Brain pericyte (primary cell): ENCODE data around the gene P4HA1.
"Not testable (repeated sequence)": the region's sequence is repeated elsewhere in the genome, so short reads cannot be mapped to it uniquely, and the experiment has no call there.

Experiments used
- DNase-seq: peaks from one replicate; pipeline ENCODE4 v3.0.0-alpha.2; 2012; ENCODE audit warnings: low read depth, low spot score

Gene P4HA1

GRCh38 chr10:73043766-73044377, 52.8 kb downstream of the P4HA1 start:
- DNase-seq, result no peak

DNA sequence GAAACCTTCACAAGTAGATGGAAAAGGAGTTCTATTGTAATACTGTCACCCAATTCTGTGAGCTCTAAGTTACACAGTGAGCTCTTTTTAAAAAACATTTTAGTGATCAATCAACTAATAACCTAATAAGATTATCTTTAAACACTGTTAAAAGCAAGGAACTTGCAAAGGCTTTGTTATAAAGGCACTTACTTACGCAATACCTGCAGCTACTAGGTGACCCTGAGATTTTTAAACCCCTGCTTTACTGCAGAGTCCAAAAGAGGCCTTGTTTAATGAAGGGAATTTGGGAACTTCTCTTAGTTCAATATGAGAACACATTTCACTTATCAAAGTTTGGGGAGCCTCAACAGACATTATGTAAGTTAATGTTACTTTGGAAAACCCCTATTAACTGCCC, 53.3 kb downstream of the P4HA1 start:
- no peak for DNase-seq

GRCh38 chr10:73042130-73042529, 54.5 kb downstream of the P4HA1 start:
- DNase-seq, result no peak

DNA sequence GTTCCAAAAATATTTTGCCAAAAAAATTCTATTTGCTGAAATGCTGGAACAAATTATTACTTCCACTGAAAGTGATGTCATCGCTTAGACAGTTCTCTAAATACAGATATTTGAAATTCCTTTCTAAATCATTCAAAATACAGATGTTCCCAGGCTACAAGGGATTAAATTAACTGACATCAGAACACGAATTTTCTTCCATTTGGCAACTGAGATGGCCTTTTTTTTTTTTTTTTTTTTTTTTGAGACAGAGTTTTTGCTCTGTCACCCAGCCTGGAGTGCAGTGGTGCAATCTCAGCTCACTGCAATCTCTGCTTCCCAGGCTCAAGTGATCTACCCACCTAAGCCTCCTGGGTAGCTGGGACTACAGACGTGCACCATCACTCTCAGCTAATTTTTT, 57.0 kb downstream of the P4HA1 start:
- DNase-seq, result no peak

DNA sequence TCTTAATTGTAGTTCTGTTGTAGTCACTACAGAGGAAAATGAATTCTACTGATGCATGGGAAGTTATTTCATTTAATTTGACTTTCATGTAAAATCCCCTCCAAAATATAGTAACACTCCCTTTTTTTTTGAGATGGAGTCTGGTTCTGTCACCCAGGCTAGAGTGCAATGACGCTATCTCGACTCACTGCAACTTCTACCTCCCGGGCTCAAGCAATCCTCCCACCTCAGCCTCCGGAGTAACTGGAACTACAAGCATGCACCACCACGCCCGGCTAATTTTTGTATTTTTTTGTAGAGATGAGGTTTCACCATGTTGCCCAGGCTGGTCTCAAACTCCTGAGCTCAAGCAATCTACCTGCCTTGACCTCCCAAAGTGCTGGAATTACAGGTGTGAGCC, 60.4 kb downstream of the P4HA1 start:
- not testable (repeated sequence) for DNase-seq

GRCh38 chr10:73032536-73032935, 64.1 kb downstream of the P4HA1 start:
- DNase-seq, result no peak

- not testable (repeated sequence) for DNase-seq
Observed at GRCh38 chr10:73026623-73027022, 70.0 kb downstream of the P4HA1 start.

DNA sequence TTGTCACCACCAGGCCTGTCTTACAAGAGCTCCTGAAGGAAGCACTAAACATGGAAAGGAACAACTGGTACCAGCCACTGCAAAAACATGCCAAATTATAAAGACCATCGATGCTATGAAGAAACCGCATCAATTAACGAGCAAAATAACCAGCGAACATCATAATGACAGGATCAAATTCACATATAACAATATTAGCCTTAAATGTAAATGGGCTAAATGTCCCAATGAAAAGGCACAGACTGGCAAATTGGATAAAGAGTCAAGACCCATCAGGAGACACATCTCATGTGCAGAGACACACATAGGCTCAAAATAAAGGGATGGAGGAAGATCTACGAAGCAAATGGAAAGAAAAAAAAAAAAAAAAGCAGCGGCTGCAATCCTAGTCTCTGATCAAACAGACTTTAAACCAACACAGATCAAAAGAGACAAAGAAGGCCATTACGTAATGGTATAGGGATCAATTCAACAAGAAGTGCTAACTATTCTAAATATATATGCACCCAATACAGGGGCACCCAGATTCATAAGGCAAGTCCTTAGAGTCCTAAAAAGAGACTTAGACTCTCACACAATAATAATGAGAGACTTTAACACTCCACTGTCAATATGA, 73.1 kb downstream of the P4HA1 start:
- DNase-seq, result not testable (repeated sequence)

- not testable (repeated sequence) for DNase-seq
Observed at GRCh38 chr10:73022961-73023360, 73.7 kb downstream of the P4HA1 start.

- DNase-seq, result not testable (repeated sequence)
Observed at GRCh38 chr10:73021538-73022164, 75.0 kb downstream of the P4HA1 start.

GRCh38 chr10:73021050-73021449, 75.6 kb downstream of the P4HA1 start:
- DNase-seq, result no peak

DNA sequence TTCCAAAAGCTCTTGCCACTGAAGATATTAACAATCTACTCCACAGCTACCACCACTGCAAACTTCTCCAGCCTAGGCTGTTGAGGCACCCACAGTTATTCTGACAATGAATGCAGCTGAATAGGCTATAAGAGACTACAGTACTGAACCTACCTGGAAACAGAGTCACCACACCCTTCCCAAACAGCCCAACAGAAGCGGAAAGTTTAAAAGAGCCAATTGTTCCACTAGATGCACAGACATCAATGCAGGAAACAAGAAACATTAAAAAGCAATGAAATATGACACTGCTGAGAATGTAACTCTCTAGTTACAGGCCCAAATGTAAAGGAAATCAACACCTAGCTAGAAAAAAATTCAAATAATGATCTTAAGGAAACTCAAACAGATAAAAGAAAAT, 77.6 kb downstream of the P4HA1 start:
- no peak for DNase-seq

DNA sequence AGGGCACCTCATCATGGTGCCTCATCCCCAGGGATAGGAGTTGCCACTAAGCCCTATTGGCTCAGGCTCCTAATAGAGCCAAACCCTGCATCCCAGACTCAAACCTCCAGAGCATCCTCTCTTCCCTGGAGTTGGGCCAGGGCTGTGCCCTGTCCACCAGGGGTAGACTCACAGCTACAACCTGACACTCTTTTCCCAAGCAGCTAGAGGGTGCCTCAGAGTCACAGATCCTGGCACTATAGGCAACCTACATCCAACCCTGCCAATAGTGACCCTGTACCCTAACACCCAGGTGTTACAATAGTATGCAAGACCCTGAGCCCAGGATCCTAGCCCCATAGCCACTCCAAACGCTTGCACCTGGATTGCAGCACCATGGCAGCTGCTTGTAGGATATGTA, 78.0 kb downstream of the P4HA1 start:
- no peak for DNase-seq

- DNase-seq, result no peak
Observed at GRCh38 chr10:73017955-73018480, 78.6 kb downstream of the P4HA1 start.

GRCh38 chr10:73015779-73016178, 80.9 kb downstream of the P4HA1 start:
- DNase-seq, result no peak

GRCh38 chr10:73003822-73004221, 92.8 kb downstream of the P4HA1 start:
- DNase-seq, result no peak

DNA sequence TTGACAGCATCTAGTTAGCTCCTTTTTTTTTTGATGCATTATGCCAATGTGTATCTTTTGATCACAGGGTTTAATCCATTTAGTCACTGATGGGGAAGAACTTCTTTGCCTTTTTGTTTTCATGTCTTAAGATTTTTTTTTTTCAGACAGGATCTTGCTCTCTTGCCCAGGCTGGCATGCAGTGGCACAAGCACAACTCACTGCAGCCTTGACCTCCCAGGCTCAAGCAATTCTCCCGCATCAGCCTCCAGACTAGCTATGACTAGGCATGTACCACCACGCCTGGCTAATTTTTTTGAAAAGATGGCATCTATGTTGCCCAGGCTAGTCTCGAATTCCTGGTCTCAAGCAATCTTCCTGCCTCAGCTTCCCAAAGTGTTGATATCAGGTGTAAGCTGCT, 95.7 kb downstream of the P4HA1 start:
- no peak for DNase-seq

DNA sequence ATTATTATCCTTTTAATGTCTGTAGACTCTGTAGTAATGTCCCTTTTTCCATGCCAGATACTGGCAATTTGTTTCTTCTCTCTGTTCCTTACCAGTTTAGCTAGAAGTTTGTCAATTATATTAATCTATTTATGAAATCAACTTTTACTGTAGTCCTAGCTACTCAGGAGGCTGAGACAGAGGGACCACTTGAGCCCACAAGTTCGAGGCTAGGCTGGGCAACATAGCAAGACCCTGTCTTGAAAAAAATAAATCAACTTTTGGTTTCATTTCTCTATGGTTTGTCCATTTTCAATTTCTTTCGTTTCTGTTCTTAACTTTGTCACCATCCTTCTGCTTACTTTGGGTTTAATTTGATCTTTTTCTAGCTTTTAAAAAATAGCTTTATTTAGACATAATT, 99.6 kb downstream of the P4HA1 start:
- no peak for DNase-seq

DNA sequence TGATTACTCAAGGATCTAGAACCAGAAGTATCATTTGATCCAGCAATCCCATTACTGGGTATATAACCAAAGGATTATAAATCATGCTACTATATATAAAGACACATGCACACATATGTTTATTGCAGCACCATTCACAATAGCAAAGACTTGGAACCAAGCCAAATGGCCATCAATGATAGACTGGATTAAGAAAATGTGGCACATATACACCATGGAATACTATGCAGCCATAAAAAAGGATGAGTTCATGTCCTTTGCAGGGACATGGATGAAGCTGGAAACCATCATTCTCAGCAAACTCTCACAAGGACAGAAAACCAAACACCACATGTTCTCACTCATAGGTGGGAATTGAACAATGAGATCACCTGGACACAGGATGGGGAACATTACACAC, 101.2 kb downstream of the P4HA1 start:
- not testable (repeated sequence) for DNase-seq

DNA sequence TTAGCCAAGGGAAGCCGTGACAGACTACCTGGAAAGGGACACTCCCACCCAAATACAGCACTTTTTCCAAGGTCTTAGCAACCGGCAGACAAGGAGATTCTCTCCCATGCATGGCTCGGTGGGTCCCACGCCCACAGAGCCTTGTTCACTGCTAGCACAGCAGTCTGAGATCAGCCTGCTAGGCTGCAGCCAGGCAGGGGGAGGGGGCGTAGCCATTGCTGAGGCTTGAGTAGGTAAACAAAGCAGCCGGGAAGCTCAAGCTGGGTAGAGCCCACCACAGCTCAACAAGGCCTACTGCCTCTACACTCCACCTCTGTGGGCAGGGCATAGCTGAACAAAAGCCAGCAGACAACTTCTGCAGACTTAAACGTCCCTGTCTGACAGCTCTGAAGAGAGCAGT, 106.9 kb downstream of the P4HA1 start:
- not testable (repeated sequence) for DNase-seq

DNA sequence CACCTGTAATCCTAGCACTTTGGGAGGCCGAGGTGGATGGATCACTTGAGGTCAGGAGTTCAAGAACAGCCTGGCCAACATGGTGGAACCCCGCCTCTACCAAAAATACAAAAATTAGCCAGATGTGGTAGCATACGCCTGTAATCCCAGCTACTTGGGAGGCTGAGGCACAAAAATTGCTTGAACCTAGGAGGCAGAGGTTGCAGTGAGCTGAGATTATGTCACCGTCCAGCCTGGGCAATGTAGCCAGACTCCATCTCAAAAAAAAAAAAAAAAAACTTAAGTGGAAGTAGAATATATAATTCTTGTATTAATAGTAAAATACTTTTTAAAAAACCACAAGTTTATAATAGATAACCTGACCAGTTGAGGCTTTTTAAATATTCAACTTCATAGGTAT, 112.0 kb downstream of the P4HA1 start:
- DNase-seq, result not testable (repeated sequence)

GRCh38 chr10:72981882-72982529, 114.7 kb downstream of the P4HA1 start:
- DNase-seq, result no peak
